ENCODE data around the gene NR5A2.

DNA sequence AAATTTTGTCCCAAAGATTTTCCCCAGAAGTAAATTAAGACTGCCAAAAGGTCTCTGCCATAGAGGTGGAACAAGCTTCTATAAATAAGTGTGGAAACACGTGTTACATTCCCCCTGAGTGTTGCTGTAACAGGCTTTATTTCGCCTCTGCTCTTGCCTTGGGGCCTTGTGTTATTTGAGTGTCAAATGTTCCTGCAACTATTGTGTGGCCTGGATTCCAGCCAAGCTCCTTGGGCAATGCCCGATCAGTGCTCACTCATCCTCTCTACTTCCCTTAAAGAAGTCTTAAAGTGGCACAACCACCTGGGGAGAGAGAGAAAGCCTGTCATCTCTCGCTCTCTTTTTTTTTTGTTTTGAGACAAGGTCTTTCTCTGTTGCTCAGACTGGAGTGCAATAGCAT, 156.7 kb downstream of the NR5A2 start:
- no peak for TF ChIP-seq POLR2A (IDR thresholded peaks at IDR 0.05)
- TF ChIP-seq, protein P1, sequence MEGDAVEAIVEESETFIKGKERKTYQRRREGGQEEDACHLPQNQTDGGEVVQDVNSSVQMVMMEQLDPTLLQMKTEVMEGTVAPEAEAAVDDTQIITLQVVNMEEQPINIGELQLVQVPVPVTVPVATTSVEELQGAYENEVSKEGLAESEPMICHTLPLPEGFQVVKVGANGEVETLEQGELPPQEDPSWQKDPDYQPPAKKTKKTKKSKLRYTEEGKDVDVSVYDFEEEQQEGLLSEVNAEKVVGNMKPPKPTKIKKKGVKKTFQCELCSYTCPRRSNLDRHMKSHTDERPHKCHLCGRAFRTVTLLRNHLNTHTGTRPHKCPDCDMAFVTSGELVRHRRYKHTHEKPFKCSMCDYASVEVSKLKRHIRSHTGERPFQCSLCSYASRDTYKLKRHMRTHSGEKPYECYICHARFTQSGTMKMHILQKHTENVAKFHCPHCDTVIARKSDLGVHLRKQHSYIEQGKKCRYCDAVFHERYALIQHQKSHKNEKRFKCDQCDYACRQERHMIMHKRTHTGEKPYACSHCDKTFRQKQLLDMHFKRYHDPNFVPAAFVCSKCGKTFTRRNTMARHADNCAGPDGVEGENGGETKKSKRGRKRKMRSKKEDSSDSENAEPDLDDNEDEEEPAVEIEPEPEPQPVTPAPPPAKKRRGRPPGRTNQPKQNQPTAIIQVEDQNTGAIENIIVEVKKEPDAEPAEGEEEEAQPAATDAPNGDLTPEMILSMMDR (IDR thresholded peaks at IDR 0.05 in 8 of 11, conservative IDR thresholded peaks at IDR 0.05 in 3 of 11): no peak
- peak in 1 of 3 donors; percentile 84 for TF ChIP-seq POLR2AphosphoS5 (IDR thresholded peaks at IDR 0.05)
